HCT116 (cell line): ENCODE results near the gene MECP2.

Experiments used
- CEBPB ChIP-seq: IDR thresholded peaks from 2 replicates; pipeline ENCODE4 v1.6.1; 2012; ENCODE audit warnings: low read depth
- CTCF ChIP-seq, 3 experiments: fragments of 200-600 bp in 1 of 3; sonication (generic) in 1 of 3; IDR thresholded peaks in 2 of 3; conservative IDR thresholded peaks in 1 of 3; 2 replicates each; pipeline ENCODE4 v1.5.1; 2012 to 2017; ENCODE audit warnings: low read depth in 2 of 3, low read length in 2 of 3, antibody characterized with exemption in 1 of 3, borderline replicate concordance in 1 of 3, control low read depth in 1 of 3, mild to moderate bottlenecking in 1 of 3, mixed read lengths in 1 of 3, mixed run types in 1 of 3, moderate library complexity in 1 of 3; ENCODE audit not compliant: insufficient read depth in 1 of 3
- POLR2A ChIP-seq: IDR thresholded peaks from 2 replicates; pipeline ENCODE4 v1.7.0; 2011; ENCODE audit warnings: borderline replicate concordance; ENCODE audit not compliant: insufficient read depth, insufficient read length; ENCODE audit errors: extremely low read depth
- REST ChIP-seq: IDR thresholded peaks from 2 replicates; pipeline ENCODE4 v1.6.1; 2012; ENCODE audit warnings: low read depth
- ZBTB33 ChIP-seq: IDR thresholded peaks from 2 replicates; pipeline ENCODE4 v1.6.1; 2011; ENCODE audit warnings: mild to moderate bottlenecking, low read length, moderate library complexity; ENCODE audit not compliant: insufficient replicate concordance; ENCODE audit errors: extremely low read depth

- no peak for TF ChIP-seq ZBTB33
- no peak for TF ChIP-seq CEBPB
- no peak for TF ChIP-seq POLR2A
- no peak for TF ChIP-seq REST
- no peak for TF ChIP-seq CTCF (IDR thresholded peaks at IDR 0.05 in 2 of 3, conservative IDR thresholded peaks at IDR 0.05 in 1 of 3; ENCODE audit: borderline replicate concordance in 1 of 3, insufficient read depth in 1 of 3, low read depth in 2 of 3, low read length in 2 of 3)
Observed at GRCh38 chrX:154014429-154015380, 82.8 kb downstream of the MECP2 start.
